NCI-H187 treated with DMSO at 0.1 percent for 48 hours (cell line): ENCODE data around the gene UPF2.
"Not testable (repeated sequence)": the region's sequence is repeated elsewhere in the genome, so short reads cannot be mapped to it uniquely, and the experiment has no call there.

ENCODE experiments used
- DNase-seq: peaks from one replicate; lab custom pipeline; 2025; lab: John Stamatoyannopoulos, UW

Gene UPF2

GRCh38 chr10:12042409-12042796 is 206 bp downstream of the UPF2 start:
- DNase-seq: no peak

- no peak for DNase-seq
Observed at GRCh38 chr10:12041766-12042408, 722 bp downstream of the UPF2 start.

DNA sequence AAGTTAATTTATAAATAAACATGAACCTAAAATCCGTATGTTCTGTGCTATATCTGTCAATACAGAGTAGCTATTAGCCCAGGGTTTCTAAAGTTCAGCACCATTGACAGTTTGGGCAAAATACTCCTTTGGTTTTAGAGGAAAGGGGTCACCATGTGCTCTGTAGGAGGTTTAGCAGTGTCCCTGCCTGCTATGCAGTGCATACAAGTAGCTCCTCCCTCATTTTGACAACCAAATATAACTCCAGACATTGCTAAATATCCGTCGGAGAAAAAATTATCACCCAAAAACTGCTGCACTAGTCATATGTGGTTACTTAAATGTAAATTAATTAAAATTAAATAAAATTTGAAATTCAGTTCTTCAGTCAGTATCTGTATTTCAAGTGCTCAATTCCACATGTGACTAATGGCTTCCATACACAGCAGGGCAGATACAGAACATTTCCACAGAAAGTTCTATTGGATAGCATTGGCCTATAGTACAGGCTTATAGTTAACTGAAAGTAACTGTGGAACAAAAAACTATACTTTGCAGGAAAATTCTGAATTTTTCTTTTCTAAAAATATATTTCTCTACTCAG is 6.4 kb downstream of the UPF2 start:
- DNase-seq: no peak

- no peak for DNase-seq
Observed at GRCh38 chr10:12031404-12031803, 11.2 kb downstream of the UPF2 start.

DNA sequence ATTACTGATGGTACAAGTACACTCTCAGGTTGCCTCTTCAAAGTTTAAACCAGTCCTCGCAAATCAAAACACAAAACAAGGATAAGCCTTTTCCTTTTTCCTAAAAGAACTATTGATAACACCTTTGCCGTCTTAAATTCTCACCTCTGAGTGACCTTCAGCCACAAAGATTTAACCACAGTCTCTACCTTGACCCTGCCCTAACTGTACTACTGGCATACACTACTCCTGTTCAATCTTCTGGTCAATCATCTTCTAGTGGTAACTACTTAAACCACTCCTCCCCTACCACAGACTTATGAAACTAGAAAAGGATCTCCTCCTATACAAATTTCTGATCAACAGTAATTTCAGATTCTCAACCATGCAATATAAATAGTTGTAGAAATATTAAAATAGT is 15.1 kb downstream of the UPF2 start:
- no peak for DNase-seq

DNA sequence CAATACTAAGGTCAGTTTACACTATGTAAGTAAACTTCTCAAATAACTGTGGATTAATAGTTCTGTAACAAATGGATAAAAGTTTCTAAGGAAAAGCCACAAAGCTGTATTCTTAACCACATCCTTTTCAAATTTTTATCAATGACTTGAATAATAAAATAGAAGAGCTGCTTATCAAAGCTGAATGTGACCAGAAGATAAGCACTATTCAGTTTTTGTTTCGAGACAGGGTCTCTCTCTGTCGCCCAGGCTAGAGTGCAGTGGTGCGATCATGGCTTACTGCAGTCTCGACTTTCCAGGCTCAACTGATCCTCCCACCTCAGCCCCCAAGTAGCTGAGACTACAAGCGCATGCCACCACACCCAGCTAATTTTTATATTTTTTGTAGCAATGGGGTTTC is 17.0 kb downstream of the UPF2 start:
- no peak for DNase-seq

- no peak for DNase-seq
Observed at GRCh38 chr10:12022580-12023257, 19.9 kb downstream of the UPF2 start.

GRCh38 chr10:12020574-12020973 is 22.0 kb downstream of the UPF2 start:
- no peak for DNase-seq

DNA sequence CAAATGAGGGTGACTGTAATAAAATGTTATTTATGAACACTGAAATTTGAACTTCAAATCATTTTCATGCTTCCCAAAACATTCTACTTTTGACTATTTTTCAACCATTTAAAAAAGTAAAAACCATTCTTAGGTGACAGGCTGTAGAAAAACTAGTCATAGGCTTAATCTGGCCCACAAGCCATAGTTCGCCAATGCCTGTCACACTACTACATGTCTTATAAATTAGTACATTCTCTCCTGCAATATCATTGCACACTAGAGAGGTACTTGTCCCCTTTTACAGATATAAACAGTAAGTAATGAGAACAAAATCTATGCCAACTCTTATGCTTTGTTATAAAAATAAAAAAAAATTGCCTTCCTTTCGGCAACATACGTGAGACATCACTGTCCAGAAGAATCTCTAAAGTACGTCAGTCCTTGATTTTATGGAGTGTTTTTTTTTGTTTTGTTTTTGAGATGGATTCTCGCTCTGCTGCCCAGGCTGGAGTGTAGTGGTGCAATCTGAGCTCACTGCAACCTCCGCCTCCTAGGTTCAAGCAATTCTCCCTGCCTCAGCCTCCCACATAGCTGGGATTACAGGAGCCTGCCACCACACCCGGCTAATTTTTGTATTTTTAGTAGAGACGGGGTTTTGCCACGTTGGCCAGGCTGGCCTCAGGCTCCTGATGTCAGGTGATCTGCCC is 23.2 kb downstream of the UPF2 start:
- no peak for DNase-seq

DNA sequence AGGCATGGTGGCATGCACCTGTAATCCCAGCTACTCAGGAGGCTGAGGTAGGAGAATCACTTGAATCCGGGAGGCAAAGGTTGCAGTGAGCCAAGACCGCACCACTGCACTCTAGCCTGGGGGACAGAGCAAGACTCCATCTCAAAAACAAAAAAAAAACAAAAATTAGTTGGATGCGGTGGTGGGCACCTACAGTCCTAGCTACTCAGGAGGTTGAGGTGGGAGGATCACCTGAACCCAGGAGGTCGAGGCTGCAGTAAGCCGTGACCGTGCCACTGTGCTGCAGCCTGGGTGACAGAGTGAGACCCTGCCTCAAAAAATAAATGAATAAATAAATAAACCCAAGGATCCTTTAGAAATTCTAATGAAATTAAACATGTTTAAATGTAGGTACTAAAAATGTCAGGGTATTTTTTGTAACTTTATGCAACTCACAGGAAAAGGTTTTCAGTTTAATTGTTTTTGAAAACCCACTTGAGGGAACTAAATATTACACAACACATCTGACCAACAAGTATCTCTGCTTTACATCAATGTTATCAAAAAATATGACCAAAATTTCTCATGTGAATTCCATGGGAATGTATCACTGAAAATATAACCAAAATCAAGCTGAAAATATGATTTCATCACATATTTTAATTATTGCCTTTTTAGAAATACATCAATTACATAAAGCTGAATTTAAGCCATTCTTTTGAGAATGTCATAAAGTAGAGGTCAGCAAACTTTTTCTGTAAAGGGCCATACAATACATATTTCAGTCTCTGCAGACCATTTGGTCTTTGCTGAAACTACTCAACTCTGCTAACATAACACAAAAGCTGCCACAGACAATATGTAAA is 23.9 kb downstream of the UPF2 start:
- no peak for DNase-seq

- no peak for DNase-seq
Observed at GRCh38 chr10:12013926-12014325, 28.7 kb downstream of the UPF2 start.

GRCh38 chr10:12013391-12013790 is 29.2 kb downstream of the UPF2 start:
- not testable (repeated sequence) for DNase-seq

DNA sequence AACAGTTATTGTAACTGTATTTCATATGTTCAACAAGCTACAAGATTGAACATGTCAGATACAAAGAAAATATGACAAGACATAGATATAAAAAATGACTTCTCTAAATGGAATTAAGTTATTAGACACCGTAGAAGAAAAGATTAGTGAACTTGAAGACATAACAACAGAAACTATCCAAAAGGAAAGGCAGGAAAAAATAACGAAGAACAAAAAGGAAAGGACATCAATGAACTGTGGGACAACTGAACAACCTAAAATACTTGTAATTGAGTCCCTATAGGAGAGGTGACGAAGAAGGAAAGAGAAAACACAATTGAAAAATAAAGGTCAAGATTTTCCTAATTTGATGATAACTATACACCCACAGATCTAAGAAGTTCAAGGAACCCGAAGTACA is 32.3 kb downstream of the UPF2 start:
- DNase-seq: no peak

DNA sequence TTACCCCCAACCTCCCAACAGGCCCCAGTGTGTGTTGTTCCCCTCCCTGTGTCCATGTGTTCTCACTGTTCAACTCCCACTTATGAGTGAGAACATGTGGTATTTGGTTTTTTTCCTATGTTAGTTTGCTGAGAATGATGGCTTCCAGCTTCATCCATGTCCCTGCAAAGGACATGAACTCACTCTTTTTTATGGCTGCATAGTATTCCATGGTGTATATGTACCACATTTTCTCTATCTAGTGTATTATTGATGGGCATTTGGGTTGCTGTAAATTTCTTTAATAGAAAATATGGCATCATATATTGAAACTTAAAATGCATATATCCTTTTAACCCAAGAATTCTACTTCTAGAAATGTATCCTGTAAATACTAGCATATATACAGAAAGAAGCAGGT is 33.8 kb downstream of the UPF2 start:
- not testable (repeated sequence) for DNase-seq

DNA sequence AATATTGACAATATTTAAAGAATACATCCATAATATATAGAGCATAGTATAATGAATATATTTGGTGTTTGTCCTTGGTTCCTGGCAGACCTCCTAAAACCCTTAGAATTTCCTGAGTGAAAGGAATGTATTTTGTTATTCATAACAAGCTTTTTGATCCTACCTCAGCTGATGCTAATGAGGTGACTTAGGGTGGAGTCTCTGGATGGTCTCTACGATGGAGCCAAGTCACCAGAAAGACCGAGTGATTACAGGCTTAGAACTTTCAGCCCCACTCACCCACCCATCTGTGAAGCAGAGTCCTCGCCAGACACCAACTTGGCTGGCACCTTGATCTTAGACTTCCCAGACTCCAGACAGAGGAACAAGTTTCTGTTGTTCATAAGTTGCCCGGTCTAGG is 35.9 kb downstream of the UPF2 start:
- DNase-seq: no peak

GRCh38 chr10:11993834-11994468 is 48.7 kb downstream of the UPF2 start:
- DNase-seq: no peak

GRCh38 chr10:11988924-11989323 is 53.7 kb downstream of the UPF2 start:
- no peak for DNase-seq

GRCh38 chr10:11986593-11987216 is 55.9 kb downstream of the UPF2 start:
- no peak for DNase-seq

DNA sequence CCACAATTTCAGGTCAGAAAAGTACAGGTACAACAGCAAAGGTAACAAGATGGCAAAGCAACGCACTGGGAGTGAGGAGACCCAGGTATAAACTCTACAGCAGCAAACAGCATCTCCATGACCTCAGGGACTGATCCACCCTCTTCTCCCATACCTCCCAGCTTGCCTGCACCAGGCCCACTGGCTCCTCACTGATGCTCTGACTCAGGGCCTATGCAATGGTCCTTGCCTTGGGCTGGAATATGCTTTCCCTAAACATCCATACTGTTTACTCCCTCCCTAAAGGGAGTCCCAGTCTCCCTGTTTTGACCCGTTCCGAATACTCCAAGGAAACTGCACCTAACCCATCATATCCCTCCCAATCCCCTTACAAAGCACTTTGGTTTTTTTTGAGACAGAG is 60.4 kb downstream of the UPF2 start:
- DNase-seq: no peak

DNA sequence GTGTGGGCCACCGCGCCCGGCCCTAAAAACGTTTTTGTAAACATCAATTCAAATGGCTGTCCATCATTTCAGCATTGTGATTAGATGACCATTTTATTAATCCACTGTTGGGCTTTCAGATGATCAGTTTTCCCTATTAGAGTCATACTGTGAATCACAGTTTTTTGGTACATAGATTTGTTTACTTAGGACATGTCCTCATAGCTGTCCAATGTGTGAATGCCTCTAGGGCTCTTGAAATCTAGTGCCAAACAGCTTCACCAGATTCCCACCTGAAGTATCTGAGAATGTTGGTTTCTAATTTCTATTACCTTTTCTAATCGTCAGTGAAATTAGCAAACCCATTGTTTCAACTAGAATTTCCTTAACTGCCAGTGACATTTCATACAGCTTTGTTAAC is 66.8 kb downstream of the UPF2 start:
- DNase-seq: no peak

GRCh38 chr10:11972523-11972922 is 70.1 kb downstream of the UPF2 start:
- not testable (repeated sequence) for DNase-seq
